Activated naive CD4-positive, alpha-beta T cell treated with Interleukin-2 at 50 U/mL for 16 hours (primary cell): ENCODE data around the gene SDHAF2.
"Not testable (repeated sequence)": the region's sequence is repeated elsewhere in the genome, so short reads cannot be mapped to it uniquely, and the experiment has no call there.

Experiments
- DNase-seq: peaks from one replicate; pipeline ENCODE4 v3.0.0-alpha.2; 2020

SDHAF2 gene

DNA sequence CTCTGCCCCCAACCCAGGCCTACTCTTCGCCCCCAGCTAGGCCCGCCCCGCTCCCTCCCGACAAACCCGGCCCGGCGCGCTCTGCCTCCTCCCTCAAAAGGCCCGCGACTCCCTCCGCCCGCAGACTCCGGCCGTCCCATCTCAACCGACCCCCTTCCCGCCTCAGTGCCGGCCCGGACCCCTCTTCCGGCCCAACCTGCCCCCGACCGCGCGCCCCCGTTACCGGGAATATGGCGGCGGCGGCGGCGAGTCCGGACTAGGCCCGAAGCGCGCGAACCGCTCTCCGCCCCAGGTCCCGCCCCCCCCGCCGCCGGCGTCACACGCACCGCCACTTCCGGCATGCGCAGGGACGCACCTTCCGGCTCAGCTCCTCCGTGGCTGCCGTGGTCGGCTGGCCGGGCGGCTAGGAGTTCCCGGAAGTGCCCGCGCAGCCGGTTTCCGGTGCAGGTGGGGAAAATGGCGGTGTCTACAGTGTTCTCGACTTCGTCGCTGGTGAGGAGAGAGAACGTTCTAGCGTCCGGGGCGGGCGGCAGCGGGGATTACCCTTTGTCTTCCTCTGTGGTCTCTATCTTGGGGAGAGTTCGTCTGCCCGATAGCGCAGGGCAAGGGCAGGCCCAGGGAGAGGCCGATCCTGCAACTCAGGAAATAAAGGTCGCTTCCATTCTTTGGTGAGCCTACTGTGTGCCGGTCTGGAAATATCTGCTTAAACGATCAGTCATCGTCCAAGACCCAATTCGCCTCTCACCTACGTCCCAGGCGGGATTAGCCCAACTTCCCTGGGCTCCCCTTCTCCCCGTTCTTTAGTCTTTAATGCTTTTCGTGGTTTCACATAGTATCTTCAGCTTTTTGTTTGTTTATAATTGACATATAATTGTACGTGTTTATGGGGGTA is at the start of gene SDHAF2, which contains the start of gene CPSF7:
Gene SDHAF2, plus strand, starts transcription at position 434 of the 892 bp plus-strand sequence. Its CDS starts 23 bp downstream, at position 457.
Gene CPSF7, minus strand, starts transcription at position 285 of the 892 bp plus-strand sequence. CDS start 740 bp downstream, outside the sequence.
- DNase-seq: peak; percentile 98

DNA sequence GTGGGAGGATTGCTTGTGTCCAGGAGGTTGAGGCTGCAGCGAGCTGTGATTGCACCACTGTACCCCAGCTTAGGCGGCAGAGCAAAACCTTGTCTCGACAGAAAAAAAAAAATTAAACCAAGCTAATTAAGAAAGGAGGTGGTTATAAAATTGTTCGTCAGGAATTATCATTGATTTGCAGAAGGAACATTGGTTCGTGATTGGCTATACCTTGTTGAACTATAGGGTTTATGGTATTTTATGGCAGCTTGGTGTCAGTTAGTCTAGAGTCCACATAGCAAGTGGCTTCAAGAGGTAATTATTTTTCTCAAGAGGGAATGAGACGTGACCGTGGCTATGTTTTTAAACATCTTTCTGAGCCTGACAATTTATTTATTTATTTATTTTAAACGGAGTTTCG is 49.0 kb upstream of the SDHAF2 start:
- no peak for DNase-seq

DNA sequence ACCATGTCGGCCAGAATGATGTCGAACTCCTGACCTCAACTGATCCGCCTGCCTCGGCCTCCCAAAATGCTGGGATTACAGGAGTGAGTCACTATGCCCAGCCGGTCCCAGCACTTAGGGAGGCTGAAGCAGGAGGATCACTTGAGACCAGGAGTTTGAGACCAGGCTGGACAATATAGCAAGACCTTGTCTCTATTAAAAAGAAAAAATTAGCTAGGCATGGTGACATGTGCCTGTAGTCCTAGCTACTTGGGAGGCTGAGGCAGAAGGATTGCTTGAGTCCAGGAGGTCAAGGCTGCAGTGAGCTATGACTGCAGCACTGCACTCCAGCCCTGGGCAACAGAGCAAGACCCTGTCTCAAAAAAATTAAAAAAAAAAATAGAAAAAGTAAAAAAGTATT is 46.1 kb upstream of the SDHAF2 start:
- DNase-seq: not testable (repeated sequence)

DNA sequence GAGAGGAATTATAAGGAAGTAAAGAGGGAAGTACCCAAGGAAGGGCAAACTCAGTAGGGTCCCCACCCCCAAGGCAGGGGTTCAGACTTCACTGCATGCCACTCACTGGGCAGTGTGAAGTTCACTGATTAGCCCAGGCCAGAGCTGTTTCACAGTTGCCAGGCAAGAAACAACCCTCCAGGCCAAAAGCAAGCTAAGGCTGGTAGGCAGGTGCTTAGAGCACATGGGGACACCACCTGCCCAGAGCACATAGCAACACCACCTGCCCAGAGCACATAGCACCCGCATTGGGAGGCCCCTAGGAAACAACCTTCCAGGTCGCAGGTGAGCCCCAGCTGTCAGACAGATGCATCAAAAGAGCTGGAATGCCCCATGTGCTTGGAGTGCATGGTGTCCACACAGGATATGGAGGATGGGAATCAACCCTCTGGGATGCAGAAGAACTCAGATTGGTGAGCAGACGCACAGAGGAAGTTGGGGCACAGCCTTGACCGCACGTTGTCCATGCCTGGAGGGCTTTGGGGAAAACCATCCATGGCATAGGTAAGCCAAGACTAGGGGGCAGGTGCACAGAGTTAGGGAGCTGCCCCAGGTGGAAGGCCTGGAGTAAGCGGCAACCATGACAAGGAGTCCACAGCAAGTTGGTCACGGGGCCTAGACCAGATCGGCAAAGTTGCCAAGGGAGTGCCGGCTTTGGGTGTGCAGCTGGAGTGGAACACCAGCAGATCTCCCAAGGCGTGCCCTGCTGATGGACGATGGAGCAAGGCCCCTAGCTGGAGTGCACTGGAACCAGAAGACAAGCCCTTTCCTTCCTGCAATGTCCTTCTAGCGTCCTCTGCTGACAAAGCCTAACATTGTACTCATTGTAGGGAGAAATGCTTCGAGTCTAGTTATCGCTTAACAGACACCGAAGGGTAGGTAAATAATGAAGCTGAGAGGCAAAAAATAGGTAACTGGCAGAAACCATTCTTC is 45.4 kb upstream of the SDHAF2 start:
- no peak for DNase-seq

DNA sequence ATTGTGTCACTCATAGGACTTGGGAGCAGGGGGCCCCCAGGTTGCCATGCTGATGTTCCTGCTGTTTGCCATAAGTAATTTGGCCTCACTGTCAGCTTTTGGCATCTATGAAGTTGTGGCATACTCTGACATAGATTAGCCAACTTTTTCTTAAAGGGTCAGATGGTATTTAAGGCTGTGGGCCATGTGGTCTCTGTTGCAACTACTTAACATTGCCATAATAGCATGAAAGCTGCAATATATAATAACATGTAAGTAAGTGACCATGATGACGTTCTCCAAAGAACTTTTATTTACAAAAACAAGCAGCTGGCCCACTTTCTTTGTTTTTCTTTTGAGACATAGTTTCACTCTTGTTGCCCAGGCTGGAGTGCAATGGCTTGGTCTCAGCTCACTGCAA is 39.8 kb upstream of the SDHAF2 start:
- DNase-seq: no peak

DNA sequence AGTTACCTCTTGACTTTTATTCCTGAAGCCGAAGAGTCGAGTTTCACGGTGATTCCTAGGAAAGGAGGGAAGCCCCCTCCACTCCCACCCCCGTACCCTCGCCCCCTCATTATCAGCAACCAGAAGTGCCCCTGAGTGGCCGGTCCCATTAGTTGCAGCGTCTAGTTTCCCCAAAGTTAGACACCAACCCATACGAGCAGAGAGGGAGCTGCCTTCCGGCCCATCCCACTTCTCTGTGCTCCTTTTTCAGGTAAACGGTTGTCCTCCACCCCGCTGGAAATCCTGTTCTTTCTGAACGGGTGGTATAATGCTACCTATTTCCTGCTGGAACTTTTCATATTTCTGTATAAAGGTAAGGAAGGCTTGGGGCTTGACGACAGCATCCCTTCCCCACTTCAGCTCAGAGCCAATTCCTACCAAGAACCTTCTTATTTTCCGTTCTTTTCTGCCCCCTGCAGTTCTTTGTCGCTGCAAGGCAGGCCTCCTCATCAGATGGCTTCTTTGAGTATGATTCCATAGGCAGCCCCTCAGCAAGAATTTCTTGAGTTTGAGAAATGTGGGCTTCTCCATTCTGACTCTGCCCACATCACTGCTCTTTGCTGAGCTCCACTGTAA is 36.8 kb upstream of the SDHAF2 start:
- no peak for DNase-seq

DNA sequence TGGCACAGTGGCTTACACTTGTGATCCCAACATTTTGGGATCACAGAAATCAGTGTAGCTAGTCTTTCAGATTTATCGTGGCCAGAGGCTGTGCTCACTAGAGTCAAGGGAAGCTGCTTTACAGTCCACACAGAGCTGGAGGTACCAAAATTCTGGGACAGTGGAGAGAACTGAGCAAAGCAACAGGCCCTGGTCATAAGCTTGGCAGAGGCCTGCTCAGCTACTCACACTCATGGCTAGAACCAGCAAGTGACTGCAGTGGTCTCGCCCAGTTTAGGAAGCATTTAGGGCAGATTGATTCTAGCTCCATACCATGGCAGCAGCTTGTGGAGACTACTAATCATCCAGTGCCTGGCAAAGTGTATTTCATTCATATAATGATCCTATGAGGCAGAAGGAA is 28.8 kb upstream of the SDHAF2 start:
- no peak for DNase-seq

DNA sequence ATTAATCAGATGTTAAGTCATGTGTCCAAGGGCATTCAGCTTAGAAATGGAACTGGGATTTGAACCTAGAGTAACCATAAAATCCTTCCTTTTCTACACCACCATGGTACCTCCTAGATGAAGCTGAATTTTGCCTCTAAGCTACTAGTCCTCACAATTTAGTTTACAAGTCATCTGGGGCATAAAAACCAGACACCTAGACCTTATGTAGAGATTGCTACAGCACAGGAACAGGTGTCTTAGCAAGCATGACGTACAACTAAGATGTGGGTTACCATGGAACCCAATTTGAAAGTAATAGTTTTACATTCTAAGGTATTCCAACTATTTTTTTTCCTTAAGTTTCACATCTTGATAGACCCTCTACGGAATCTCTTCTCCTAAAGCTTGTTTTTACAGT is 28.4 kb upstream of the SDHAF2 start:
- DNase-seq: no peak

DNA sequence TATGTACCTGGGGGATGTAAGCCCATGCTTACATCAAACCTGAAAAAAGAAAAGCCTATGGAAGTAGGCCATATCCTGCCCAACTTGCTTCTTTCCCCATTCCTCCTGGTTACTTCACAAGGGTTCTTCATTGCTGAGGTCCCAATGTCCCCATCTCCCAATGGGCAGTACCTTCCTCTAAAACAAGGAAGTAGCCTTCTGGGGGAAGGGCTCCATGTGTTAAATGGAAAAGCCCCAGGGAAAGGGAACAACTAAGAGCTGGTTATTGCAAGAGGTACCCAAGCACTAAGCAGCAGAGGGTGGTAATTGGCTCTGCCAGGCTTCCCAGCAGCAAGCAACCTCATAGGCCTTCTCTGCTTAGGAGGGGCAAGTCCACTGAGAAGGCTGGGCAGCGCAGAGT is 26.3 kb upstream of the SDHAF2 start:
- no peak for DNase-seq

DNA sequence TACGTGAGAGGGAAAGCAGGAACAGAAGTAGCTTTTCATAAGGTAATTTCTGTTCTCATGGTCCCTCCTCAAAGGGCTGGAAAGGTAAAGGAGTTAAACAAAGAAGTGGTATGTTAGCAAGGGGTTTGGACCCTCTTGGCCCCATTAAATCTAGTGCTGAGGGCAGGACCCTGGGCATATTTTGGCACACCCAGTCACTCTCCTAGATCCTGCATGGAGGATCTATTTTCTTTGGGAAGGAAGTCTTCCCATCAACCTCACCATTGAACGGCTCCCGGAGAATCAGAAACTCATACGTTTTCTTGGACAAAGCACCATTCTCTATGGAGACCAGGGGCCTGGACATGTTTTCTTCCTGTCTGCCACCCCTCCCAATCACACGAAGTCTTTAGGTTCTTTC is 25.8 kb upstream of the SDHAF2 start:
- DNase-seq: no peak

DNA sequence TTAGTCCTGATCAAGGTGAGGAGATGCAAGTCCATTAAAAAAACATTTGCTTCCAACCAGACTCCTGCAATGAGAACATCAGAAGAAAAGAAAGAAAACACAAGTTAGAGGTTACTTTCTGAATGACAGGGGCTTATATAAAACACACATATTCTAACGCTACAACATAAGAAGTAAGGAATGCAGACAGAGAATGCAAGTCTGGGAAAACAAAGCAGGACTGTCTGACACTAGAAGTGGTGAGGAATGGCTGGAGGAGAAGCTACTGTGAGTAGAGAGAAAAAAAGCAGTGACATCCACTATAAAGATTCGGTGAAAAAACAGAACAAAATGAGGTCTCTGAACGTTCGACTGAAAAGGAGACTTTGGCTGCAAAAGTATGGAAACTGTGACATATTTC is 25.3 kb upstream of the SDHAF2 start:
- DNase-seq: no peak

DNA sequence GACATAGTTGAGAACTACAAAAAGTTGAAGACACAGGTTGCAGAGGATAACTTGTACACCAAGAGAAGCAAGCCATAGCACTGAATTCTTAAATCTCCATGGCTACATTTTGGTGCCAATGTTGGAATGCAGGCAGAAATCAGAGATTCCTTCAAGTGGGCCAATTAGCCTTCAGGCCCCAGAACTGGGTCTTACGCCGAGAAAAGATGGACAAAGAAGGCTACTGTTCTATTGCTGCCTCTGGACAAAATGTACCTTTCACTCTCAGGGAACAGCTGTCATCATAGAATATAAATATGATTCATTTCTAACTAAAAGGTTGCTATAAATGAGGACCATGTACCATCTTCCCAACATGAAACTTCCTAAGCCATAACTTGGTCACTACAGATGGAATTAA is 23.9 kb upstream of the SDHAF2 start:
- DNase-seq: no peak

DNA sequence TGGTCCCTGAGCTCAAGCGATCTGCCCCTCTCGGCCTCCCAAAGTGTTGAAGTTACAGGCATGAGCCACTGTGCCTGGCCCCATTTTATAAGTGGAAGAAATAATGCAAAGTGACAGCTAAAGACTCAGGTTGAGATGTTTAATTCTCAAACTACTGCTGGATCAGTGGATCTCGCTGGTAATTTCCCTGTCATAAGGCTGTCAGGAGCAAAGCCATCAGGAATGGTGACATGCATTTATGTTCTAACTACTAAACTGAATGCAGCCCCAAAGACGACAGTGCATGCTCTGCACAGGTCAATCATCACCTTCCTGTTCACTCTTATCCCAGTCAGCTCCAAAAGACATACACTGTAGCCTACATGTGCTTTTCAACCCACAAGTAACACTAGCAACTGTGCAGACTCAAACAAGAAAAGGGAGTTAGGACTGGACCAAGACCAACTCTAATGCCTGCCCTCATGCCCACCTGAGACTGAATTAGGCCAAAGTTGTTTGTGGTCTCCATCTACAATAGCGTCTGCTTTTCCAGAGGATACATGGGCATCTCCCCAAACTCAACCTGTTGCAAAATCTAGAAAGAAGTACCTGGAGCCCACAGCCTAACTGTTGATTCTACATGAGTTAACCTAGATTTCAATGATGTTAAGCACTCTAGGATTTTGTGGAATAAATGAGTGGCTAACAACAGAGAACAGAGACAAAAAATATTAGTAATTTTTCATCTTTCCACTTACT is 22.8 kb upstream of the SDHAF2 start:
- DNase-seq: no peak

DNA sequence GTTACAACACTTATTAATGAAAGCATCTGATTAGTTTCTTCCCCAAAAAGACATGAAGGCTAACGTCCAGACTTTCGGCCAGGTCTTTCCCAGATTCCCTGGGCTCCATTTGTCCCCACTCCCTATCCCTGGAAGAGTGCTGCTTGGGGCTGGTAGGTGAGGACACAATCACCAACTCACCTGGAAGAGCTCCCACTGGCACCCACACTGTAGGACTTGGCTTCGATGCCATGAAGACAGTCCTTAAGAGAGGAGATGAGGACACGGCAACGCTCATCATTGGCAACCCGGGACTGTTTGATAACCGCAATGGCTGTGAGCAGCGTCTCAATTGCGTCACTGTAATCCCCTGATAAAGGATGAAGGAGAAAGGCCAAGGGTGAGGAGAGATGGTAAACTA is 18.3 kb upstream of the SDHAF2 start:
- DNase-seq: no peak

DNA sequence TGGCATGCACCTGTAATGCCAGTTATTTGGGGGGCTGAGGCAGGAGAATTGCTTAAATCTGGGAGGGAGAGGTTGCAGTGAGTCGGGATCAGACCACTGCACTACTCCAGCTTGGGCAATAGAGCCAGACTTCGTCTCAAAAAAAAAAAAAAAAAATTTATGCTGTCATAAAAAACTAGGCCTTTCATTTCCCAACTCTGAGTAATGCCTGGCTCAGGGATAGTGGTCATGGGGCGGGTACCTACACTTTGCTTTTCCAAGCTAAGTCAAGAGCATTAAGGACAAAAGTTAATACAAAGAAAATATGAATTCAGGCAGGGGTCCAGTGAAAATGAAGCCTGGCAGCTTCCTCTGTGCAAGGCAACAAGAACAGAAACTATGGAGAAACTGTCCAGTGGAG is 16.4 kb upstream of the SDHAF2 start:
- DNase-seq: no peak

DNA sequence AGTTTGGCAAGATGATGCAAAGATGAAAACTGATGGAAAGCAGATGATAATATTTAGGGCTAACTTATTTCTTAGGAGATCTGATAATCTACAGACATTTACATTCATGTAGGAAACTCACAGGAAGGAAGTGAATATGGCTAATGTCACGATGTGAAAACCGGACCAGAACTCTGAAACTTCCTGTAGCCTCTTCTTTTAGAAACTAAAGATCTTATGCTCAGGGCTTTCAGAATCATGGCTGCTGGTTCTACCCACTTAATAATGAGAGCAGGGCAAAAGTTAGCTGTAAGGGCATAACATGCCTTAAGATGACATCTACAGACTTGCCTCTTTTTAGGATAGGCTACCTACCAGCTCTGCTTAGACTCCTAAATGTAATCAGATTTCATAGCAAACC is 15.4 kb upstream of the SDHAF2 start:
- no peak for DNase-seq

DNA sequence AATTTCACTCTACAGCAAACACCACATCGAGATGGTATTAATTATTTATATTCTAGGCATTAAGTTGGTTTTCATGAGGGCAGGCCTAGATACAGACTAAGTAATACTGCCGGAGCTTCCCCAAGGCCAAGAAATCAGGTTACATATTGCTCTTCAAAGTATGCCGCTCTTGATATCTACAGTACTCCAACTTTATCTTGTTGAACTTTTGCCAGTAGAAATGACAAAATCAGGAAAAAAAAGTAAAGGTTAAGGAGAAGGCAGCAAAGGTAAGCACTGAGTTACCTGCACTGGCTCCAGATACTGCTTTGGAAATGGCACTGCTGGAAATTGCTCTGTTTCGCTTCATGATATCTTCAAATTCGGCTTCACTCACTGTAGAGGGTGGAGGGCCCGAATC is 14.5 kb upstream of the SDHAF2 start:
- no peak for DNase-seq

DNA sequence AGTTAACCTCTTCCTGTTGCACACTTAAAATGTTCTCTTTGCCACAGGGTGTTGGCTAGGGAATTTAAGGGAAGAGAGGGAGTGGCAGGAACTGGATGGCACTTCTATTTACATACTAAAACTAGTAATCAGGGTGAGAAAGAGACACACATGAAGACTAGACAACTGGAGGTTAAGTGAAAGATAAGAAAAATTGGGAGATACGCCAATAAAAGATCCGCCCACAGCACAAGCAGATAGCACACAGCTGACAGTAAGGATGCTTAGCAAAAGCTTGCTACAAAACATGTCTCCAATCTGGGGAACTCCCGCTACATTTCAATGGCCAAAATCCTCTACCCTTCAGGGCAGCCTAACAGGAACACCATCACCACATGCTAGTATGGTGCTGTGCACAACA is 13.0 kb upstream of the SDHAF2 start:
- no peak for DNase-seq

DNA sequence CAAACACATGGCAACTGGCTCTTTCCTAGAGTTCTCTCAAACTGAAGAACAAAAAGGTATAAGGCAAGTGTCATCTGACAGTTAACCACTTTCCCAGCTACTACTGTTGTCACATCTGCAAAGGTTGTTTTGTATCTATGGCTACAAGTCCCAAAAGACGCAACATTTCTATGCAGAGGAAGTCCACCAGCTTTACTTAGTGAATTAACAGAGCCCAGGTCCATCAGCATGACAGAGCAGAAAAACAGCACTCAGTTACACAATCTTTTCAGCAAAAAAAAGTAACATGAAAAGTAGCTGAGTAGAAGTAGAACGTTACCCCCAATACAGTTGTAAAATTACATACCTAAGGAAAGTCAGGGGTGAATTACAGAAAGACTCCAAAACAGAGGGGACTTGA is 12.3 kb upstream of the SDHAF2 start:
- DNase-seq: no peak

DNA sequence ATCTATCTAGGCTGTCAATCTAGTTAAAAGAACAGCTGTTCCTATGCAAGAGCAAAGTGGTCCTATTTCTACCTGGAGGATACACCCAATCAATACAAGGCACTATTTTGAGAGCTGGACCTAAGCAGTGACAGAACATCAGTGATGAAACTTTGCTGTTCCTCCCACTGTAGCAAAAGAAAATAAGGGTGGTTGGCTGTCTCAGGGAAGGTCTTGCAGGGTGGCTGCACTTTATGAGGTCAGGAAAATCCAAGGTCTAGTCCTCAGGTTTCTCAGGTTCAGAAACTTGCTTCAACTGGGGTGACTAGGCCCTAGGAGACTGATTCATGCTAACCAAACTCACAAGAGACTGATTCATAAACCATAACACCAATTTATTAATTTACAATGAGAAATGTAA is 11.8 kb upstream of the SDHAF2 start:
- DNase-seq: no peak

DNA sequence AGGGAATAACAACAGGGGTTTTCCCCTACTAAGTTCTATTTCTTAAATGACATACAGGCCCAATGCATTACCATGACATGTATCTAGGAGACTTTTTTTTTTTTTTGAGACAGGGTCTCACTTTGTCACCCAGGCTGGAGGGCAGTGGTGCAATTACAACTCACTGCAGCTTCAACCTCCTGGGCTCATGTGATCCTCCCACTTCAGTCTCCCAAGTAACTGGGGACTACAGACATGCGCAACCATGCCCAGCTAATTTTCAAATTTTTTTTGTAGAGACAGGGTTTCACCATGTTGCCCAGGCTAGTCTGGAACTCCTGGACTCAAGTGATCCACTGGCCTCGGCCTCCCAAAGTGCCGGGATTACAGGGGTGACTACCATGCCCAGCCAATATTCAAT is 7.7 kb upstream of the SDHAF2 start:
- DNase-seq: no peak

DNA sequence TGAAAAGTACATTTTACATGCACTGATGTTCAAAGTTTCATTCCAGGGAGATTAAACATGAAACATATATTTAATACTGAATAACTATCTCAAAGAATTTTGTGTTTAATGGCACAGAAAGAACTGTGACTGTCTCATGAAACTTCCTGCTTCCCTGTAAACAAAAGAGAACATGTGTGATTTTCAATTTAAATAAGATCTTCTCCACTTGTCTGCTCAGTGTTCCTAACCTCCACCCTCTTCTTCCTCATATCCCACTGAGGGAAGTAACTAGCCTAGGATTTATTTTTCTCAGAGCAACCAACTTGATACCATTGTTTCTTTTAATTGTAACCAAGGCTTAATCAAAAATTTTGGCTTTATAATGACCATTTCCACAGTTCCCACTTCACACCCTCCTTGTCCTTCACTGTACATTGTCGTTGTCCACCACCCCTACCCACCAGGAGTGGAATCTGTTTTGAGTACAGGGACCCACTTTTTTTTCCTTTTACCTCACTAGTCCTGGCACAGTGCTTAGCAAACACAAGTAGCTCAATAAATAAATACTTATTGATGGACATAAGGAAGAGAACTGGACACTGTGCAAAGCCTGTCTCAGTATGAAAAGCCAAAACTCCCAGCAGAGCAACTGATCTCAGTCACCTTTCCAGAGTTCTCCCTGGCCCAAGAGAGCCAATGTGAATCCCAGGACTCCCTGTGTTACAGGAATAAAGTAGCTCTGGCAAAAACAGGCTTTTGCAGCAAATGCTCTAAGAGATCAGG is 4.4 kb upstream of the SDHAF2 start:
- DNase-seq: no peak
